SU-DHL-6 (cell line): ENCODE results near the gene PGF.

Experiments
- H2AFZ ChIP-seq: fragments of 200-600 bp; sonication (generic); 2 replicates; pipeline ENCODE4 v1.6.1; 2014; ENCODE audit warnings: low read depth, mild to moderate bottlenecking, moderate library complexity, mixed read lengths, antibody characterized with exemption, low read length; ENCODE audit not compliant: severe bottlenecking
- H3F3A ChIP-seq: fragments of 200-600 bp; shearing (Covaris generic); 2 replicates; pipeline ENCODE4 v1.6.0; 2016; ENCODE audit warnings: antibody characterized with exemption, mild to moderate bottlenecking; ENCODE audit not compliant: insufficient read depth
- H3K27ac ChIP-seq: fragments of 200-600 bp; sonication (generic); 2 replicates; pipeline ENCODE4 v1.5.1; 2016; ENCODE audit warnings: low read depth, mild to moderate bottlenecking, low read length, moderate library complexity, mixed read lengths
- H3K27me3 ChIP-seq: fragments of 200-600 bp; sonication (generic), shearing (Covaris generic); 2 replicates; pipeline ENCODE4 v1.6.0; 2014; ENCODE audit warnings: mild to moderate bottlenecking, low read length
- H3K36me3 ChIP-seq: fragments of 200-600 bp; sonication (generic); 2 replicates; pipeline ENCODE4 v1.6.1; 2014; ENCODE audit warnings: mild to moderate bottlenecking, low read length, mixed read lengths
- H3K4me2 ChIP-seq: fragments of 300-600, 200-600 bp; shearing (Covaris generic), sonication (generic); 2 replicates; pipeline ENCODE4 v1.6.0; 2014; ENCODE audit warnings: low read length, low read depth, mild to moderate bottlenecking; ENCODE audit not compliant: poor library complexity, severe bottlenecking
- H3K4me3 ChIP-seq: fragments of 200-600 bp; sonication (generic); 2 replicates; pipeline ENCODE4 v1.5.1; 2014; ENCODE audit warnings: antibody characterized with exemption, low read length, mild to moderate bottlenecking, mixed read lengths; ENCODE audit not compliant: insufficient read depth, poor library complexity, severe bottlenecking
- H3K79me2 ChIP-seq: fragments of 200-600 bp; sonication (generic); 2 replicates; pipeline ENCODE4 v1.6.1; 2014; ENCODE audit warnings: mild to moderate bottlenecking, low read length, moderate library complexity; ENCODE audit not compliant: insufficient read depth
- H3K9ac ChIP-seq: fragments of 200-600 bp; sonication (generic); 2 replicates; pipeline ENCODE4 v1.7.0; 2014; ENCODE audit warnings: mild to moderate bottlenecking, low read length
- H3K9me2 ChIP-seq: fragments of 200-600 bp; sonication (generic); replicated peaks from 2 replicates; pipeline ENCODE4 v1.6.1; 2014; ENCODE audit warnings: low read length; ENCODE audit not compliant: insufficient read depth
- H3K9me3 ChIP-seq: fragments of 200-600 bp; sonication (generic); 2 replicates; pipeline ENCODE4 v1.6.1; 2014; ENCODE audit warnings: low read length, mixed read lengths; ENCODE audit not compliant: insufficient read depth
- H4K20me1 ChIP-seq: fragments of 200-600 bp; sonication (generic); 2 replicates; pipeline ENCODE4 v1.6.1; 2014; ENCODE audit warnings: low read depth, mild to moderate bottlenecking, antibody characterized with exemption, low read length, moderate library complexity, mixed read lengths
- EZH2phosphoT487 ChIP-seq: fragments of 200-600 bp; sonication (generic), shearing (Covaris generic); conservative IDR thresholded peaks from 2 replicates; pipeline ENCODE4 v1.6.1; 2018; ENCODE audit warnings: mild to moderate bottlenecking, antibody characterized with exemption, low read length, moderate library complexity, mixed read lengths
- TF ChIP-seq, protein P1 (sequence below): fragments of 200-600 bp; sonication (generic); IDR thresholded peaks from one replicate; pipeline ENCODE4 v1.5.1; 2017; ENCODE audit warnings: antibody characterized with exemption, mild to moderate bottlenecking, low read length, moderate library complexity; ENCODE audit not compliant: insufficient read depth, poor library complexity, severe bottlenecking

Gene PGF

DNA sequence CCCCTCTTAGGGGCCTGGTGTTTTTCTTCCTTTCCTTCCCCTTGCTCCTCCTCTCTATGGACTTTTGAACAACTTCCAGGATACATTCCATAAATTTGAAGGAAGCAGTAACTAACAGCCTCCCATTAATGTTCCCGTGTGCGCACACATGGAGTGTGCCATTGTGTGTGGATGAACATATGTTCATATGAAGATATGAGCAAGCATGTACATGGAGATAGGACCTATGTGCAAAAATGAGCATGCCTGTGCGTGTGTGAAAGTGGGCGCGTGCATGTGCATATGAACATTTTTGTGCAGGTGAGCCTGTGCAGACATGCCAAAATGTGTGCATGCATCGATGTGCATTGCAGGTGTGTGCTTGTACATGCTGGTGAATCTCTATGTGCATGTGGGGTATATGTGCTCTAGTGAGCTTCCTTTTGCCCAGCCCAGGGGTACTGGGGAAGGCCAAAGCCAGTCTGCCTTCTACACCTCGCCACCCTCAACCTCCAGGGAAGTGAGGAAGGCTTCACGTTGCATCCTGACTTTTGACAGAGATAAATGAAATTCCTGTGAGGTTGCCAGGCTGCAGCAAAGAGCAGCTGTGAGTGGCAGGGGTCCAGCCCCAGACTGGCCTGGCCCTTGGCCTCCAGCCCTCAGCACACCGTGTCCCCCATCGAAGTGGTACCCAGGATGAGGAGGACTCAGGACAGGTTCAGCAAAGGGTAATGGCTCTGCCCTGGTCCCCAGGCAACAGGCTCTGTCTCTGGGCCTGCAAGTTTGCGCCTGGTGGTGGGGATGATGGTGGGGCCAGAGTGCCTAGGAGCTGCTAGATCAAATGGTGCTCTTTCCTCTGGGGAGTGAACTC lies 21.1 kb upstream of the PGF start:
- no peaks in the 10 kb centered on the region for H4K20me1 ChIP-seq
- no peak overlapping the region for H2AFZ ChIP-seq
- H3K4me2 ChIP-seq: no peak overlapping the region
- no peaks in the 10 kb centered on the region for H3K27me3 ChIP-seq
- H3F3A ChIP-seq: no peaks in the 10 kb centered on the region
- H3K9ac ChIP-seq: no peak overlapping the region
- H3K79me2 ChIP-seq: no peaks in the 10 kb centered on the region
- TF ChIP-seq EZH2phosphoT487: no peak
- TF ChIP-seq, protein P1, sequence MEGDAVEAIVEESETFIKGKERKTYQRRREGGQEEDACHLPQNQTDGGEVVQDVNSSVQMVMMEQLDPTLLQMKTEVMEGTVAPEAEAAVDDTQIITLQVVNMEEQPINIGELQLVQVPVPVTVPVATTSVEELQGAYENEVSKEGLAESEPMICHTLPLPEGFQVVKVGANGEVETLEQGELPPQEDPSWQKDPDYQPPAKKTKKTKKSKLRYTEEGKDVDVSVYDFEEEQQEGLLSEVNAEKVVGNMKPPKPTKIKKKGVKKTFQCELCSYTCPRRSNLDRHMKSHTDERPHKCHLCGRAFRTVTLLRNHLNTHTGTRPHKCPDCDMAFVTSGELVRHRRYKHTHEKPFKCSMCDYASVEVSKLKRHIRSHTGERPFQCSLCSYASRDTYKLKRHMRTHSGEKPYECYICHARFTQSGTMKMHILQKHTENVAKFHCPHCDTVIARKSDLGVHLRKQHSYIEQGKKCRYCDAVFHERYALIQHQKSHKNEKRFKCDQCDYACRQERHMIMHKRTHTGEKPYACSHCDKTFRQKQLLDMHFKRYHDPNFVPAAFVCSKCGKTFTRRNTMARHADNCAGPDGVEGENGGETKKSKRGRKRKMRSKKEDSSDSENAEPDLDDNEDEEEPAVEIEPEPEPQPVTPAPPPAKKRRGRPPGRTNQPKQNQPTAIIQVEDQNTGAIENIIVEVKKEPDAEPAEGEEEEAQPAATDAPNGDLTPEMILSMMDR: no peak
- H3K9me3 ChIP-seq: no peaks in the 10 kb centered on the region
- H3K4me3 ChIP-seq: no peak overlapping the region
- H3K9me2 ChIP-seq: no peaks in the 10 kb centered on the region
- no peaks in the 10 kb centered on the region for H3K36me3 ChIP-seq
- no peak overlapping the region for H3K27ac ChIP-seq

DNA sequence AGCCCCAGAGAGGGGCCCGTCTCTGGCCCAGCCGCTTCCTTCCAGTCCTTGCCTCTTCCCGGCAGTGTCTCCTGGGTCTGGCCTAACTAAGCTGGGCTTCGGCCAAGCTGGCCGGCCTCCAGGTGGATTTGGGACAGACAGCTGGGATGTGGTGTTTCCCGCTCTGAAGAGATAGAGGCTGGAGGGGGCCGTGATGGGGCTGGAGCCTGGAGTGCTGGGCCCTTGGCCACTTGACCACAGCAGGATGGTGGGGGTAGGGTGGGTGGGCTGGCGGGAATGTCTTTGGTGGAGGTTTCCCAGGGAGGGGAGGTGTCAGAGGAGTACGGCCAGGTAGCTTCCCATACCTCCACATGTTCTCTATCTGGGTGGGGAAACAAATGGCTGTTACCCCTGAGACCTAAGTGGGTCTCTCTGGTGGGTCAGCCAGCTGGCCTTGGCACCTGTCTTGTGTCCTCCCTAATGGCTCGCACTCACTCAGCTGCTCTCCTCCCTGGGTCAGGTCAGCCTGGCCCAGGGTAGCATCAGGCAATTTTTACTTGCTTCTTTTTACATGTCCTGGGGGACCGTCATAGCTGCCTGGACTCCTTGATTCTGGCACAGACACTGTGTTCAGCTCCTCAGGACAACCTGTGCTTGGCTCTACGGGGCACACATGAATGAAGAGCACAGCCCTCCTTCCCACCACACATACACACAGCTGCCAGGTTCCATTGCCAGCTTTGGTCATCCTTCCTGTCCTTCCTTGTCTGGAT lies 19.8 kb upstream of the PGF start:
- H3K4me3 ChIP-seq: no peak overlapping the region
- H3K9me2 ChIP-seq: no peaks in the 10 kb centered on the region
- H3K27me3 ChIP-seq: no peaks in the 10 kb centered on the region
- H4K20me1 ChIP-seq: no peaks in the 10 kb centered on the region
- TF ChIP-seq, protein P1: no peak
- no peak for TF ChIP-seq EZH2phosphoT487
- H2AFZ ChIP-seq: no peak overlapping the region
- no peak overlapping the region for H3K4me2 ChIP-seq
- H3K36me3 ChIP-seq: no peaks in the 10 kb centered on the region
- no peaks in the 10 kb centered on the region for H3F3A ChIP-seq
- no peak overlapping the region for H3K27ac ChIP-seq
- no peaks in the 10 kb centered on the region for H3K79me2 ChIP-seq
- H3K9ac ChIP-seq: no peak overlapping the region
- H3K9me3 ChIP-seq: no peaks in the 10 kb centered on the region

DNA sequence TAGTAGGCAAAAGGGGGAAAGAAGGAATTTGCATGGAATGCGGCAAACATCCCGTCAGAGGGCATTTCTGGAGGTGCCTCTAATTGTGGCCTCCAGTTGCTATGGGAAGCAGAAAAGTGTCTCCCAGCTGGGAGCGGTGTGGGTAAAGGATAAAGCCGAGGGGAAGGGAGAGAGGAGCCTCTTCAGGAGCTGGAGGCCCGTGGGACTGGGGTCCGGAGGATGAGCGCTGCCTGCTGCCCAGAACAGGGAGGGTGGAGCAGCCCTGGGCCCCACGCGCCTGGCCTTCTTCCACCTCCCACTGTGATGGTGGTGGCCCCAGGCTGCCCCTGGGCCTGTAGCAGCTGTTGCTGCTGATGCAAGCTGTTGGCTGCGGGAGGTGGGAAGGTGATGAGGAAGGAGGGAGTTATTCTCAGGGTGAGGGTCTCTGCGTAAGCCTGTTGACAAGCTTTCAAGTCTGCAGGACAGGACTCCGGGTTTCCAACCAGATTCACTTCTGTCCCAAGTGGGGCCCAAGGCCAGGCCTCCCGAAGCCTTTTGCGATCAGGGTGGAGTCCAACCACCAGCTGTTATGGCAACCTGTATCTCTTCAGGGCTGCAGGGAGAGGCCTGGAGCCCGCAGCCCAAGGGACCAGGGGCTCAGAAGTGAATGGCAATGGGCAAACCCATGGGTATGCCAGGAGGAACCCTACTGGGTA lies 19.1 kb upstream of the PGF start:
- Histone ChIP-seq H3K27me3 (no peaks in the 10 kb centered on the region), H3K4me3 (no peak overlapping the region), H2AFZ (no peak overlapping the region), H3K4me2 (no peak overlapping the region), H3K9me2 (no peaks in the 10 kb centered on the region), H3K9me3 (no peaks in the 10 kb centered on the region), H4K20me1 (no peaks in the 10 kb centered on the region), H3K36me3 (no peaks in the 10 kb centered on the region), H3K9ac (no peak overlapping the region), H3K27ac (no peak overlapping the region), H3F3A (no peaks in the 10 kb centered on the region), H3K79me2 (no peaks in the 10 kb centered on the region)
- no peak for TF ChIP-seq EZH2phosphoT487
- TF ChIP-seq, protein P1: no peak
